ENCODE results near the gene AARS2. TPM values are rescaled to one million over a fixed set of nuclear protein-coding genes. Genes with fewer than 3 reads are reported as not detected.

The AARS2 gene
- total RNA-seq, 1 experiment from 2014 or later, result 6.1 TPM

DNA sequence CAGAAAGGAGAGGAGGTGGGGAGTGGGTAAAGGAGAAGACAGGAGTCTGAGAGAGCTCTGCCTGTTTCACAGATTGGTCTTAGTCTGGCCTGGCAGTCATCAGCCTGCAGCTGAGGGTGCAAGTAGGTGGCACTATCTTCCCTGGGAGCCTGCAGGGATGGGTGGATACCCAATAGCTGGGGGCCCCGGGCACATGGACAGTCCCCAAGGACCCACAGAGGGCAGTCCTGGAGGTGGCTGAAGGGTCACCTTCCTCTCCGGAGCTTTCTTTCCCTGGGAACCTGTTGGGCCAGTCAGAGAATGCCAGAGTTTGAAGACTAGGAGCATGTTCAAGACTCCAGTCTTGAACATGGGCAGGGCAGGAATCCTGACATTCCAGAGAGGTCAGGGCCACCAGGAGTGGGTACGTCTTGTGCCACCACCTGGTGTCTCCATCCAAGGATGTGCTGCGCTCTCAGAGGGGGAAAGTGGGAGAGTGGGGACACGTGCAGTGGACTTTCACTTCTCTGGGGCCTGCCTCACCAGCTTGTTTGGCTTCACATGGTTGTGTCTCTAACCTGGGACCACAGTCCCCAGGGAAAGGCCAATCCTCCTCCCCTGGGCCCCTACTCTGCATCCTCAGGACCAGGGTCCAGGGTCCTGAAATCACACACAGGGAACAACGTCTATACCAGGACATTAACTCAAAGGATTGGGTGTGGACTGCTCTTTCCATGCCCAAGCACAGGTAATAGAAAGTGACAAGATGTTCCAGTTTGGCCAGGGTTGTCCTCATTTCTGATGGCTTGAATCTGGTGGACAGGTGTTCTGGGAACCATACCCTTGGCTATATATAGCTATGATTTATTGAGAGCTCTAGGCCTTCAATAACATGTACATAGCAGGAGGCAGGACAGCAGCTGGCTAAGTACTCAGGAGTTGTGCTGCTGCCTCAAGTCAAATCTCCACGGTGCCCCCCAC lies 18.0 kb downstream of the AARS2 start:
- Histone ChIP-seq H3K4me1 (ENCODE audit: low read length) (no peaks in the 10 kb centered on the region), H3K9me3 (ENCODE audit: low read length) (no peaks in the 10 kb centered on the region), H3K36me3 (ENCODE audit: insufficient read depth, low read length) (no peaks in the 10 kb centered on the region), H3K79me2 (ENCODE audit: low read length) (no peaks in the 10 kb centered on the region), H4K20me1 (ENCODE audit: insufficient read depth, low read depth, low read length) (0 out of 2 replicates have a peak, but pooled peaks cover 4% of the 10 kb centered on the region), H3K4me2 (ENCODE audit: low read depth, low read length, poor library complexity, severe bottlenecking) (no peak overlapping the region), H2AFZ (ENCODE audit: low read length) (no peak overlapping the region), H3K27ac (ENCODE audit: low read length) (no peak overlapping the region), H3K9me2 (replicated peaks; ENCODE audit: insufficient read depth, low read length) (no peaks in the 10 kb centered on the region), H3K9ac (ENCODE audit: low read length) (no peak overlapping the region), H3K4me3 (ENCODE audit: low read length) (no peak overlapping the region), H3K27me3 (ENCODE audit: low read length) (no peaks in the 10 kb centered on the region)
- no peak for DNase-seq

DNA sequence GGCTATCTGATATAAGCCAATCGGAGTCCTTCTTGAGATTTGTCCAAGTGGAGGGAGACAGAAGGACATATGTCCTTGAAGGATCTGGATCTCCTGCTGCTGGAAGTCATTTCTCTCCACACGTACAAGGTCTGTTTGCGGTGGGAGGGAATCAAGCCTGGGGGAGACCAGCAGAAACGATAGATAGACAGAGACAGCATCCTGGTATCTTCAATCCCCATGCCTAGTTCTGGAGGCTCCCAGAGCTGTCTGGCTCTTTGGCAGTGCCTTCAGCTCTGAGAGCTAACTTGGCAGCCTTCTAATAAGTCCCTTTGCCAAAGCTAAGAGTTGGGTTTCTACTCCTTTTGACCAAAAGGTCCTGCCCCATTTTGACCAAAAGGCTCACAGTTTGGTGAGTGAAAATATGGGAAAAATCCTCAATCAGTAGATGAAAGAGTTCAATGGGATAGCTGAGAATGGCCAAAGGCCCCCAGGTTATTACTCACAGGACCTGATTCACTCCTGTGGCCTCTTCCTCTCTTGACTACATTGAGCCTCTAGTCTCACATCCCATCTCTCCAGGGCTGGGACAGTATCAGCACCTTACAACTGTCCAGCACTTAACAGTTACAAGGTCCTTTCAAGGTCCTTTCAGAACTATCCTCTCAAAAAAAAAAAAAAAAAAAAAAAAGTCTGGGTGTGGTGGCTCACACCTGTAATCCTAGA lies 20.3 kb downstream of the AARS2 start:
- H3K27me3 ChIP-seq (ENCODE audit: low read length), result no peaks in the 10 kb centered on the region

DNA sequence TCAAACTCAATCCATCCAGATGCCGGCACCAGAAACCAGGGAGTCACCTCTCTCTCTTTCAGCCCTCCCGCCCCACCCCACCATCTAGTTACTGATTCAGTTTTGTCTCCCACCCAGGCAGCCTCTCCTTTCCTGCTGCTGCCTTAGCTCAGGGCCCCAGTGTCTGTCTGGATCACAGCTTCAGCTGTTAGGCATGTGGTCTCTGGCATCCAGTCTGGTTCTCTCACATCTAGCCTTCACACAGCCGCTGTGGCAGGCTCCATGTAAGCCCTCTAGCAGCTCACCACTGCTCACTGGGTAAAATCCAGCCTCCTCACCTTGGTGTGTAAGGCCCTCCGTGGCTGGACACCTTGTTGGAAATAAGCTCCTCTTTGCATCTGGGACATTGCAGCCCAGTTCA lies 21.3 kb downstream of the AARS2 start:
- no peak overlapping the region for H3K4me2 ChIP-seq (ENCODE audit: low read depth, low read length, poor library complexity, severe bottlenecking)
- H3K79me2 ChIP-seq (ENCODE audit: low read length), result no peaks in the 10 kb centered on the region
- H3K36me3 ChIP-seq (ENCODE audit: insufficient read depth, low read length), result no peaks in the 10 kb centered on the region
- H3K4me1 ChIP-seq (ENCODE audit: low read length), result no peaks in the 10 kb centered on the region
- no peak overlapping the region for H3K27ac ChIP-seq (ENCODE audit: low read length)
- no peak overlapping the region for H2AFZ ChIP-seq (ENCODE audit: low read length)
- no peaks in the 10 kb centered on the region for H3K9me2 ChIP-seq (replicated peaks; ENCODE audit: insufficient read depth, low read length)
- H3K27me3 ChIP-seq (ENCODE audit: low read length), result no peaks in the 10 kb centered on the region
- no peak overlapping the region for H3K9ac ChIP-seq (ENCODE audit: low read length)
- no peak for DNase-seq
- no peaks in the 10 kb centered on the region for H3K9me3 ChIP-seq (ENCODE audit: low read length)
- 0 out of 2 replicates have a peak, but pooled peaks cover 4% of the 10 kb centered on the region for H4K20me1 ChIP-seq (ENCODE audit: insufficient read depth, low read depth, low read length)
- no peak overlapping the region for H3K4me3 ChIP-seq (ENCODE audit: low read length)

More for the DNA sequence above, 20.3 kb downstream of the AARS2 start:
- no peak overlapping the region for H3K4me2 ChIP-seq (ENCODE audit: low read depth, low read length, poor library complexity, severe bottlenecking)
- 0 out of 2 replicates have a peak, but pooled peaks cover 4% of the 10 kb centered on the region for H4K20me1 ChIP-seq (ENCODE audit: insufficient read depth, low read depth, low read length)
- no peaks in the 10 kb centered on the region for H3K9me2 ChIP-seq (replicated peaks; ENCODE audit: insufficient read depth, low read length)
- no peak overlapping the region for H3K9ac ChIP-seq (ENCODE audit: low read length)
- H3K4me1 ChIP-seq (ENCODE audit: low read length), result no peaks in the 10 kb centered on the region
- H3K9me3 ChIP-seq (ENCODE audit: low read length), result no peaks in the 10 kb centered on the region
- no peak overlapping the region for H3K27ac ChIP-seq (ENCODE audit: low read length)
- no peak for DNase-seq
- H3K4me3 ChIP-seq (ENCODE audit: low read length), result no peak overlapping the region
- no peak overlapping the region for H2AFZ ChIP-seq (ENCODE audit: low read length)
- H3K36me3 ChIP-seq (ENCODE audit: insufficient read depth, low read length), result no peaks in the 10 kb centered on the region
- no peaks in the 10 kb centered on the region for H3K79me2 ChIP-seq (ENCODE audit: low read length)

DNA sequence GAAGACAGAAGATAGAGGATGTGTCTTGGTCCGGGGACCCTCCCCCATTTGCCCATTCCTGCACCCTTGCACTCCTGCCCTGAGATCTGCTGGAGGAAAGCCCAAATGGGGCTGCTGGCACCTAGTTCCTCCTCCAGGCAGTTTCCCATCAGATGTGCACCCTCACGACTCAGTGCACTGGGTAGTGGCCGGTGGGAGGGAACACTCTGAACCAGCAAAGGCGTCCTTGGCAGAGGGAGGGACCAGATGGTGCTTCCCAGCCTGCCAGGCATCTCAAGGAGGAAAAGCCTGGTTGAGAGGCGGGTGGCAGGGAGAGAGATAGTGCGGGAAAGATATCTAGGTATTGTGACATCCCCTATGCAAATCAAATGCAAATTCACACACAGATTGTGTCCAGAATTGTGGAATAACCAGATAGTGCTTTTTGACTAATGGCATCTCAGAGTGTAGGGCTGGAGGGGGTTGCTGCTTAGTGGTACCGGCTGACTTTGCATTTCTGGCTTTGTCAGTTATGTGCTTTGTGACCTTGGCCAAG lies 23.4 kb downstream of the AARS2 start:
- Histone ChIP-seq H3K4me1 (ENCODE audit: low read length) (no peaks in the 10 kb centered on the region), H3K4me2 (ENCODE audit: low read depth, low read length, poor library complexity, severe bottlenecking) (no peak overlapping the region), H3K79me2 (ENCODE audit: low read length) (no peaks in the 10 kb centered on the region), H2AFZ (ENCODE audit: low read length) (no peak overlapping the region), H3K9ac (ENCODE audit: low read length) (no peak overlapping the region), H3K9me3 (ENCODE audit: low read length) (no peaks in the 10 kb centered on the region), H3K4me3 (ENCODE audit: low read length) (no peak overlapping the region), H3K36me3 (ENCODE audit: insufficient read depth, low read length) (no peaks in the 10 kb centered on the region), H3K27me3 (ENCODE audit: low read length) (no peaks in the 10 kb centered on the region), H3K9me2 (replicated peaks; ENCODE audit: insufficient read depth, low read length) (no peaks in the 10 kb centered on the region), H3K27ac (ENCODE audit: low read length) (no peak overlapping the region), H4K20me1 (ENCODE audit: insufficient read depth, low read depth, low read length) (no peaks in the 10 kb centered on the region)
- no peak for DNase-seq

DNA sequence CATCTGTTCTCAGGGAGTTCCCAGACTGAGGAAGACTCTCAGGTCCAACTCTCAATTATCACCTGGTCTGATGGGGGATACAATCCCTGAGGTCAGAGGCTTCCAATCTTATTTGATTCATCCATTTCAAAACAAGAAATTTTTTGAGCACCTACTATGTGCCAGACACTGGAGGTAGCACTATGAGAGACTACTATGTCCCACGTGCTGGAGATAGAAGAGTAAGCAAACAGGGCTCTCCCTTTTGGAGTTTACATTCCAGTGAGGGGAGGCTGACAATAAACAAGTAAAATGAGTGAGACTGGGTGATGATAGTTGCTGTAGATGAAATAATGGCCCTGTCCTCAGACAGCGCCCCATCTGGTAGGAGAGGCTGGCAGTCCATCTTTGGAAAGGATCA lies 26.4 kb downstream of the AARS2 start:
- H3K27ac ChIP-seq (ENCODE audit: low read length), result no peak overlapping the region
- no peaks in the 10 kb centered on the region for H3K79me2 ChIP-seq (ENCODE audit: low read length)
- H2AFZ ChIP-seq (ENCODE audit: low read length), result no peak overlapping the region
- no peak overlapping the region for H3K4me2 ChIP-seq (ENCODE audit: low read depth, low read length, poor library complexity, severe bottlenecking)
- H3K9me3 ChIP-seq (ENCODE audit: low read length), result no peaks in the 10 kb centered on the region
- H3K27me3 ChIP-seq (ENCODE audit: low read length), result no peaks in the 10 kb centered on the region
- H3K4me3 ChIP-seq (ENCODE audit: low read length), result no peak overlapping the region
- DNase-seq, result no peak
- no peaks in the 10 kb centered on the region for H3K9me2 ChIP-seq (replicated peaks; ENCODE audit: insufficient read depth, low read length)
- no peaks in the 10 kb centered on the region for H3K36me3 ChIP-seq (ENCODE audit: insufficient read depth, low read length)
- H4K20me1 ChIP-seq (ENCODE audit: insufficient read depth, low read depth, low read length), result no peaks in the 10 kb centered on the region; the same call in 1 of the 2 replicates
- H3K4me1 ChIP-seq (ENCODE audit: low read length), result no peaks in the 10 kb centered on the region
- H3K9ac ChIP-seq (ENCODE audit: low read length), result no peak overlapping the region

DNA sequence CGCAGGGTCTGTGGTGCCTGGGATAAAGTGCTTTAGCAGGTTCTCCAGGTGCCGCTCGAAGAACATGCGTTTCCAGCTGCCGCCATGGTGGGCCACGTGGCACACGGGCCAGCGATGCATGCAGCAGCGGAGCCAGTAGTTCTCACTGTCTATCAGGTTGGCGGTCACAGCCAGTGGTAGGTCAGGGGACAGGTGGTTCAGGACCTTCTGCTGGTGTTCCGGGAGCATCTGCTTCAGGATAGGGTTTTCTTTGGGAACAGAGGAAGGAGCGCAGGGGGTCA lies 26.9 kb downstream of the AARS2 start:
- H3K9me2 ChIP-seq (replicated peaks; ENCODE audit: insufficient read depth, low read length), result no peaks in the 10 kb centered on the region
- H4K20me1 ChIP-seq (ENCODE audit: insufficient read depth, low read depth, low read length), result no peaks in the 10 kb centered on the region; the same call in 1 of the 2 replicates
- H3K4me1 ChIP-seq (ENCODE audit: low read length), result no peaks in the 10 kb centered on the region
- no peak overlapping the region for H3K27ac ChIP-seq (ENCODE audit: low read length)
- no peak overlapping the region for H3K9ac ChIP-seq (ENCODE audit: low read length)
- H2AFZ ChIP-seq (ENCODE audit: low read length), result no peak overlapping the region
- H3K36me3 ChIP-seq (ENCODE audit: insufficient read depth, low read length), result no peaks in the 10 kb centered on the region
- no peaks in the 10 kb centered on the region for H3K27me3 ChIP-seq (ENCODE audit: low read length)
- DNase-seq, result no peak
- H3K4me3 ChIP-seq (ENCODE audit: low read length), result no peak overlapping the region
- H3K79me2 ChIP-seq (ENCODE audit: low read length), result no peaks in the 10 kb centered on the region
- H3K9me3 ChIP-seq (ENCODE audit: low read length), result no peaks in the 10 kb centered on the region
- H3K4me2 ChIP-seq (ENCODE audit: low read depth, low read length, poor library complexity, severe bottlenecking), result no peak overlapping the region

DNA sequence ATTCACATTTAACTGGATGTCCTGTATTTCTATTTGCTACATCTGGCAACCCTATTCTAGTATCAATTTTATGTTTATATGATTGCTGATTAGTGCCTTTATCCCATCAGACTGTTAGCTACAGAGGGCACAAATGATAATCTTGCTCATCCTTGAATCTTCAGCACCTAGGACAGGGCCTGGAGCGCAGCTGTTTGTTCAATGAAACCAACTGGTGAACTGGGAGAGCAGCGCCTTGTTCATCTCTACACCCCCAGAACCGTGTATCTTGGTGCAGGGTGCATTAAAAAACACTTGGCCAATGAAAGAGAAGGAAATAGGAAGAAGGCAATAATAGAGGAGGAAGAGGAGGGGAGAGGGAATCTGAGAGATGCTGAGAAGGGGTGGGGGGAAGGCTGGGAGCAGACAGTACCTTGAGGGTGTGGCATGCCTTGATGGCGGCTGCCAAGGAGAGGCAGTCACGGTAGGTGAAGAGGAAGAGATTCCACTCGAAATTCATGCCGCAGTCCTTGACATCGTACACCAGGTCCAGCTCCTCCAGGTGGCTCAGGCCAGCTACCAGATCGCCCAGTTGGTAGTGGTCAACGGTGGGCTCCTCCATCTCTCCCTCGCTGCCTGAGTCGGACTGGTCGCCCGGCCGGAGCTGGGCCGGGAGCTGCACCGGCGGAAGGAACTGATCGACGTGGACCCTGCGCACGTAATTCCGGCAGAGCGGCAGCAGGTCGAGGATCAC lies 27.4 kb downstream of the AARS2 start:
- no peaks in the 10 kb centered on the region for H3K36me3 ChIP-seq (ENCODE audit: insufficient read depth, low read length)
- peak; percentile 69 for DNase-seq

DNA sequence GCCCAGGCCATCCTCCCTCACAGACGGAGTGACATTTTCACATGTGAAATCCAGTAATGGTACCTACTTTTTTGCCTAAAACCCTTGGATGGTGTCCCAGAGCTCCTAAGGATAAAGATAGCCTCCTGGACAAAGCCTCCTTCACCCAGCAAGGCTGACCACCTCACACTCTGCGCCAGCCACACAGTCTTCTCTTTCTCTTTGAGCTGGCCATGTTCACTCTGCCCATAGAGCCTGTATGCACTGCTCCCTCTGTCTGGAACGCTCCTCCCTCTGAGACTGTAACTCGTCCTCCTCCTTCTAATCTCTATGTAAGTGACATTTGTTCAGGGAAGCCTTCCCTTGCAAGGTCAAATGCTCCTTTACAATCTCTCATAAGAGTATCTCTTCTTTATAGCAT lies 28.3 kb downstream of the AARS2 start:
- Histone ChIP-seq H3K27ac (ENCODE audit: low read length) (no peak overlapping the region), H3K4me1 (ENCODE audit: low read length) (no peaks in the 10 kb centered on the region), H3K4me3 (ENCODE audit: low read length) (no peak overlapping the region), H4K20me1 (ENCODE audit: insufficient read depth, low read depth, low read length) (no peaks in the 10 kb centered on the region; the same call in 1 of the 2 replicates), H3K27me3 (ENCODE audit: low read length) (no peaks in the 10 kb centered on the region), H3K36me3 (ENCODE audit: insufficient read depth, low read length) (no peaks in the 10 kb centered on the region), H2AFZ (ENCODE audit: low read length) (no peak overlapping the region), H3K9me3 (ENCODE audit: low read length) (no peaks in the 10 kb centered on the region), H3K9ac (ENCODE audit: low read length) (no peak overlapping the region), H3K9me2 (replicated peaks; ENCODE audit: insufficient read depth, low read length) (no peaks in the 10 kb centered on the region), H3K4me2 (ENCODE audit: low read depth, low read length, poor library complexity, severe bottlenecking) (no peak overlapping the region), H3K79me2 (ENCODE audit: low read length) (no peaks in the 10 kb centered on the region)
- DNase-seq, result no peak

More for the DNA sequence above, 27.4 kb downstream of the AARS2 start:
- Histone ChIP-seq H3K27me3 (ENCODE audit: low read length) (no peaks in the 10 kb centered on the region), H3K79me2 (ENCODE audit: low read length) (no peaks in the 10 kb centered on the region), H3K4me1 (ENCODE audit: low read length) (no peaks in the 10 kb centered on the region), H2AFZ (ENCODE audit: low read length) (no peak overlapping the region), H3K27ac (ENCODE audit: low read length) (no peak overlapping the region), H4K20me1 (ENCODE audit: insufficient read depth, low read depth, low read length) (no peaks in the 10 kb centered on the region; the same call in 1 of the 2 replicates), H3K9ac (ENCODE audit: low read length) (no peak overlapping the region), H3K4me2 (ENCODE audit: low read depth, low read length, poor library complexity, severe bottlenecking) (no peak overlapping the region), H3K9me2 (replicated peaks; ENCODE audit: insufficient read depth, low read length) (no peaks in the 10 kb centered on the region), H3K9me3 (ENCODE audit: low read length) (no peaks in the 10 kb centered on the region), H3K4me3 (ENCODE audit: low read length) (no peak overlapping the region)
